Caco-2 (cell line): ENCODE measurements around the gene AGAP1. TPM values are rescaled to one million over a fixed set of nuclear protein-coding genes. Genes with fewer than 3 reads are reported as not detected.

Experiments used
- BruUV-seq: library from RNA; stranded (reverse); fragments of 400-500 nt; replicated peaks from 2 replicates; lab custom pipeline; 2021; lab: Mats Ljungman, UMichigan
- CTCF ChIA-PET: fragments of 300-600 bp; sonication (Branson Sonifier 250); formaldehyde crosslinking; loops from one replicate; lab custom pipeline; 2022; ENCODE audit warnings: antibody characterized with exemption; lab: Charles Lee
- POLR2A ChIA-PET: fragments of 300-600 bp; sonication (Branson Sonifier 250); formaldehyde crosslinking; loops from one replicate; lab custom pipeline; 2022; ENCODE audit warnings: antibody characterized with exemption; lab: Charles Lee
- DNase-seq, 2 experiments: peaks; one replicate each; pipeline versions ENCODE4 v3.0.0 to v3.0.0-alpha.2; 2020 to 2022
- H3K27me3 ChIP-seq: replicated peaks from 2 replicates; pipeline ENCODE4 v1.6.0; 2011; ENCODE audit warnings: low read length; ENCODE audit not compliant: control insufficient read depth, insufficient read depth
- H3K36me3 ChIP-seq: 2 replicates; pipeline ENCODE4 v1.5.1; 2011; ENCODE audit warnings: low read length; ENCODE audit not compliant: control insufficient read depth, insufficient read depth
- H3K4me1 ChIP-seq: fragments of 250-450 bp; sonication (Bioruptor Pico); 2 replicates; pipeline ENCODE4 v1.5.1; 2020; ENCODE audit warnings: mild to moderate bottlenecking
- H3K4me3 ChIP-seq: 2 replicates; pipeline ENCODE4 v1.5.1; 2011; ENCODE audit warnings: low read depth, mild to moderate bottlenecking, control low read depth, low read length
- H3K9me3 ChIP-seq: fragments of 250-450 bp; sonication (Bioruptor Pico); 2 replicates; pipeline ENCODE4 v1.5.1; 2020; ENCODE audit warnings: mild to moderate bottlenecking, moderate library complexity
- H3K27ac Mint-ChIP-seq: one replicate; pipeline ENCODE4 v1.8.0; 2022; ENCODE audit warnings: mixed read lengths; ENCODE audit not compliant: unreplicated experiment
- H3K27me3 Mint-ChIP-seq: one replicate; pipeline ENCODE4 v1.8.0; 2022; ENCODE audit warnings: mixed read lengths; ENCODE audit not compliant: insufficient read depth, unreplicated experiment
- H3K36me3 Mint-ChIP-seq: one replicate; pipeline ENCODE4 v1.8.0; 2022; ENCODE audit warnings: mild to moderate bottlenecking, mixed read lengths; ENCODE audit not compliant: insufficient read depth, unreplicated experiment
- H3K4me1 Mint-ChIP-seq: one replicate; pipeline ENCODE4 v1.8.0; 2022; ENCODE audit warnings: low read depth, mixed read lengths; ENCODE audit not compliant: unreplicated experiment
- H3K4me3 Mint-ChIP-seq: one replicate; pipeline ENCODE4 v1.8.0; 2022; ENCODE audit warnings: mild to moderate bottlenecking, moderate library complexity, mixed read lengths; ENCODE audit not compliant: unreplicated experiment
- H3K9me3 Mint-ChIP-seq: one replicate; pipeline ENCODE4 v1.8.0; 2022; ENCODE audit warnings: mixed read lengths; ENCODE audit not compliant: unreplicated experiment
- CTCF ChIP-seq, 2 experiments: fragments of 200-600 bp in 1 of 2; IDR thresholded peaks; 1 replicate in 1 of 2; 2 replicates in 1 of 2; pipeline versions ENCODE4 v1.5.1 to v1.8.0; 2011 to 2022; ENCODE audit warnings: antibody characterized with exemption in 1 of 2, control low read depth in 1 of 2, inconsistent platforms in 1 of 2, low read depth in 1 of 2, low read length in 1 of 2, mild to moderate bottlenecking in 1 of 2, moderate library complexity in 1 of 2; ENCODE audit not compliant: insufficient read depth in 1 of 2, severe bottlenecking in 1 of 2, unreplicated experiment in 1 of 2
- intact Hi-C: fragments of 100-400 bp; cut with micrococcal nuclease; formaldehyde crosslinking; loops from one replicate; pipeline ENCODE4 v1.10.0; 2022; ENCODE audit not compliant: unreplicated experiment
- total RNA-seq: library from RNA; stranded (reverse); gene quantifications from 2 replicates; pipeline ENCODE4 v1.2.3, GENCODE V29; 2022

The AGAP1 gene
- total RNA-seq, 1 experiment from 2014 or later: 41.7 TPM

DNA sequence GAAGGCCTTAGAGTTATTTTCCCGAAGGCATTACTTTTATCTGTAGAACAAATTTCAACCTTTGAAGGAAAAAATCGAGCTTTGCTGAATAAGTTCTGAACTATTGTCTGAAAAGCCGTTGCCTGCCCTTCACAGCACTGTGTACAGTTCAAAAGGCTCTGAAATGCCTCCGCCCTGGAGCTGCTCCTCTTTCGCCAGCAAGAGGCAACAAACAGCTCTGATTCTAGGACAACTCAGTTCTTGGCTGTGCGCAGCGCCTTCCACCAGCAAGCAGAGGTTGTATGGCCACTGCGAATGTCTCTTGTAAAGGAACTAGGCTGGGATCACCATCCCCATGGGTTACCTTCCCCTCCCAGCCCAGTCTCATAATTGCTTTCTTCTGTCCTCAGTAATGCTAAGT, 365.8 kb downstream of the AGAP1 start:
- Histone ChIP-seq H3K36me3 (no peaks in the 10 kb centered on the region), H3K9me3 (no peaks in the 10 kb centered on the region), H3K27me3 (no peaks in the 10 kb centered on the region), H3K4me3 (no peak overlapping the region), H3K4me1 (no peaks in the 10 kb centered on the region)
- no peaks in the 10 kb centered on the region for H3K36me3 Mint-ChIP-seq
- no peak overlapping the region for H3K4me3 Mint-ChIP-seq
- H3K9me3 Mint-ChIP-seq: no peaks in the 10 kb centered on the region
- ChIA-PET POLR2A (no interaction called here), CTCF (no interaction called here)
- DNase-seq: no peak
- no peaks in the 10 kb centered on the region for H3K4me1 Mint-ChIP-seq
- H3K27ac Mint-ChIP-seq: no peak overlapping the region
- no TSS peak for BruUV-seq
- no peak for TF ChIP-seq CTCF (IDR thresholded peaks at IDR 0.05; ENCODE audit: insufficient read depth in 1 of 2, low read depth in 1 of 2, low read length in 1 of 2, severe bottlenecking in 1 of 2, unreplicated experiment in 1 of 2)
- intact Hi-C loops: no loop called here
- no peaks in the 10 kb centered on the region for H3K27me3 Mint-ChIP-seq

GRCh38 chr2:235860111-235860510, 366.3 kb downstream of the AGAP1 start:
- ChIA-PET CTCF (no interaction called here), POLR2A (no interaction called here)
- H3K4me3 ChIP-seq: no peak overlapping the region
- BruUV-seq: no TSS peak
- no peak for TF ChIP-seq CTCF (IDR thresholded peaks at IDR 0.05; ENCODE audit: insufficient read depth in 1 of 2, low read depth in 1 of 2, low read length in 1 of 2, severe bottlenecking in 1 of 2, unreplicated experiment in 1 of 2)
- Mint-ChIP-seq H3K27me3 (no peaks in the 10 kb centered on the region), H3K9me3 (no peaks in the 10 kb centered on the region), H3K4me1 (no peaks in the 10 kb centered on the region), H3K4me3 (no peak overlapping the region), H3K27ac (no peak overlapping the region), H3K36me3 (no peaks in the 10 kb centered on the region)
- no peaks in the 10 kb centered on the region for H3K27me3 ChIP-seq
- no peaks in the 10 kb centered on the region for H3K9me3 ChIP-seq
- intact Hi-C loops: no loop called here
- H3K36me3 ChIP-seq: no peaks in the 10 kb centered on the region
- H3K4me1 ChIP-seq: no peaks in the 10 kb centered on the region
- DNase-seq: no peak

DNA sequence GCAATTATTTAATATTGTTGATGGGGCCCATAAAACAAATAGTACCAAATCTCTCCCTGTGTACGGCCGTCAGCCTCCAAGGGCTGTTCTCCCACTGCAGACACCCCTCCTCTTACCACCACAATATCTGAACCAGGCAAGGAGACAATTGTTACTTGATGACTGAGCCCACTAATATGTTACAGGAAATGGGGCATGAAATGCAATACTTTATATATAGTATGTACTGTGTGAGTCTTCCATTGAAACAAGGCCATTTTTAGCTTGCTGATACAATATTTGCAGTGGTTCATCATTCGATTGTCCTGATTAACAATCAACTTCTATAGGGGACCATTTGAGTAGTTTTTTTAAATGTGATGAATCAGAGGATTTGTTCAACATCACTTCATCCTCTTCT, 367.0 kb downstream of the AGAP1 start:
- no peaks in the 10 kb centered on the region for H3K9me3 ChIP-seq
- ChIA-PET POLR2A (no interaction called here), CTCF (no interaction called here)
- DNase-seq: no peak
- Mint-ChIP-seq H3K4me1 (no peaks in the 10 kb centered on the region), H3K36me3 (no peaks in the 10 kb centered on the region), H3K27ac (no peak overlapping the region), H3K27me3 (no peaks in the 10 kb centered on the region), H3K4me3 (no peak overlapping the region), H3K9me3 (no peaks in the 10 kb centered on the region)
- H3K27me3 ChIP-seq: no peaks in the 10 kb centered on the region
- no peak overlapping the region for H3K4me3 ChIP-seq
- H3K36me3 ChIP-seq: no peaks in the 10 kb centered on the region
- no TSS peak for BruUV-seq
- intact Hi-C loops: no loop called here
- TF ChIP-seq CTCF (IDR thresholded peaks at IDR 0.05; ENCODE audit: insufficient read depth in 1 of 2, low read depth in 1 of 2, low read length in 1 of 2, severe bottlenecking in 1 of 2, unreplicated experiment in 1 of 2): no peak
- no peaks in the 10 kb centered on the region for H3K4me1 ChIP-seq
